ENCODE results near the gene NAT16. TPM values are rescaled to one million over a fixed set of nuclear protein-coding genes. Genes with fewer than 3 reads are reported as not detected.
"Not testable (repeated sequence)": the region's sequence is repeated elsewhere in the genome, so short reads cannot be mapped to it uniquely, and the experiment has no call there.

Gene NAT16
- polyA plus RNA-seq, 10 donors = not detected

DNA sequence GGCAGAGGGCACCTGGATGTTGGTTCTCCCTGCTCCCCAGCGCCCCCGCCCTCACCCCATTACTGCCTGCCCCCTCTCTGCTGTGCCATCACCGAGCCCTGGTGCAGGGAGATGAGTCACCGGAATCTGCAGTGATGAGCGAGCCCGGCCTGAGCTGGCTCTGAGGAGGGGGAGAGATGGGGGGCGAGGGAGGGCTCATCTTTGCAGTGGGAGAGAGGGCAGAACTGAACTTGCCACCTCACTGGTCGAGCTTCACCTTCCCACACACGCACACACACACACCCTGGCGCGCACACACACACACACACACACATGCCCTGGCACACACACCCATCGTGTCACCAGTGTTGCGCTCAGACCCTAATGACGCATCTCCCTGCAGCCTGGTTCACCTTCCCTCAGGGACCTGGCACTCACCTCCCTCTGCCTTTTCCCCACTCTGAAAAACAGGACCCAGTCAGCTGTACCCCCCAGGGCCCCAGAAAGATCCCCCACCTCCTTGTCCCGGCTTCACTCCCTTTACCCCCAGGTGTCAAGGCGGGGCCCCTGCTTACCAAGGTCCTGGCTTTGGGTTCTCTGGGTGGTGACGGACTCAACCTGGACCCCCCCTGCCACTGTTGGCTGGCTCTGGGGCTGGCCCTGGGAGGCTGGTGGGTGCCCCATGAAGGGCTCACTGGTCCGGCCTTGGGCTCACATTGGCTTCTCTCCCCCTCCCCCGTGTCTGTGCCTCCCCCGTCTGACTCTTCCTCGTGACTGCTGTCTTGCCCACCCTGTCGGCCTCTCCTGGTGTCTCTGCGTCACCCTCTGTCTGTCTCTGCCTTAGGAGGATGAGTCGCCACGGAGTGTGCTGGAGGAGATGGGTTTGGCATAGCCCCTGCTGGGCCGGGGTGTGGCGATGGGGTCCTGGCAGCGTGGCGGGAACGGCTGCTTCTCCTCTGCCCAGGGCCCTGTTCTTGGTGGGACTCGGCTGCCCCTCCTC lies 20.1 kb downstream of the NAT16 start:
- no peak for DNase-seq

DNA sequence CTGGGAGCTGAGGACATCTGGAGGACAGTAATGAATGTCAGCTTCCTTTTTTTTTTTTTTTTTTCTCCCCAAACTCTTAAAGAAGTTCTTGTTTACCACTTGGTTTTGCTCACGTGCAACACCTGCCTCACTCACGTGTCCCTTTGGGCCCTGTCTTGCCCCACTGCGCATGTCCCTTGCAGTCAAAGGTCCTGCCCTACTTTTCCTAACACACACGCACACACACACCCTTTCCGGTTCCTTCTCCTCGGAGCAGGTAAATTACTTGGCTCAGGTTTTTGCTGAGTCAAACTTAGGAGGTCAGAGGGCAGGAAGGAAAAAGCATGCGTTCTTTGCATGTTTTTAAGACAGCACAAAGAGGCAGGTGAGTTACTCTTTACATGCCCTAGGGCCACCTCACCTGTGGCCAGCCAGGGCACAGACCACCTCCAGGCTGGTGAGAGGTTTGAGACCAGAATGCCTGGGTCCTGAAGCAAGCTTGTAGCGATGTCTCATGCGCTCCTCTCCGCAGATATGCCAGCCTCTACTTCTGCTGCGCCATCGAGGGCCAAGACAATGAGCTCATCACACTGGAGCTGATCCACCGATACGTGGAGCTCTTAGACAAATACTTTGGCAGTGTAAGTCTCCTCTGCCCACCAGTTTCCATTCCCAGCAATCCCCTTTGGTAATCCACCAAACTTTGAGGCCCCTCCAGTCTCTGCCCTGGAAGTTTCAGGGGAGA lies 23.1 kb downstream of the NAT16 start:
- no peak for DNase-seq

DNA sequence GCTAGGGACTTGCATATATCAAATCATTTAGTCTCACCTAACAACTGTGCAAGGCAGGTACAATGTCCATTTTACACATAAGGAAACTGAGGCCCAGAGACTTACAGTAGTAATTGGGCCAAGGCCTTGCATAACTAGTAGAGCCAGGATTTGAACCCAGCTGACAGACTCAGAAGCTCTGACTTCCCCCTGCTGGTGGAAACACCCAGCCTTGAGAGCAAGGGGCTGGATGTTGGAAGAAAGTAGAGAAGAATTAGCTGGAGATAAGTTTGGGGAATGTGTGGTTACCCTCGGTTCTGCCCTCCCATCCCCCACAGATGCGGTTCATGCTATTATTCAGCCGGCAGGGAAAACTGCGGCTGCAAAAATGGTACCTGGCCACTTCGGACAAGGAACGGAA lies 23.8 kb downstream of the NAT16 start:
- no peak for DNase-seq

DNA sequence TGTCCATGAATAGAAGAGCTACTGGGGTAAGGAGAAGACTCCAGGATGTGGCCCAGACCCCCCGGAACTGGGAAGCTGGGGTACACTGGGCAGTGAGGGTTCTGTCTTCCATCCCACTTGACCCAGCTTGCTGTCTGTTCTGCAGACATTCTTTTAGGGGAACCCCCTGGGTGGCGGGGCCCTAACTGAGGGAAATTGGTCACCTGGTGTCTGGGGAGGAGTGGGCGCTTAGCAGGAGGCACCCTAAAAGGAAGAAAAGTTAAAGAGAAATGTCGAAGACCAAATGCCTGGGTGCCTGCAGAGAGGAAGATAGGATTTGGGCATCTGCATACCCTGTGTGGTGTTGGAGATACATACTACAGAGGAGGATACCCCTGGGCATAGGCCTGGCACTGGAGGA lies 24.8 kb downstream of the NAT16 start:
- DNase-seq = no peak

DNA sequence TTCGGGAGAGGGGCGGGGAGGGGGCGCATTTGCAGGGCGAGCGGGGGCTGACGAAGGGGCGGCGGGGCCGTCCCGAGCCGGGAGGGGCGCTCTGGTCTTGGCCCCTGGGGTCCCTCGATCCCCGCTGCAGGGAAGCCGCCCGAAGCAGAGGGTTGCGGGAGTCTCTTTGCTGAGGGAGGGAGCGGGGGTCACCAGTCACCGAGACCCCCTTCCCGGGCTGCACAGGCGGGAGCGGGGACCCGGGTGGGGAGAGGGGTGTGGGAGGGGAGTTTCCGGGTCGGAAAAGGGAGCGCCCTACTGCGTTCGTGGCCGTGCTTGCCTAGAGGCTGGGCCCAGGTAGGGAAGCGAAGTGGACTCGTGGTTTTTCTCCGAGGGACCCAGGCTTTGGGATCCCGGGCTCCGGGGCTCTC lies 25.4 kb downstream of the NAT16 start:
- DNase-seq = no peak

DNA sequence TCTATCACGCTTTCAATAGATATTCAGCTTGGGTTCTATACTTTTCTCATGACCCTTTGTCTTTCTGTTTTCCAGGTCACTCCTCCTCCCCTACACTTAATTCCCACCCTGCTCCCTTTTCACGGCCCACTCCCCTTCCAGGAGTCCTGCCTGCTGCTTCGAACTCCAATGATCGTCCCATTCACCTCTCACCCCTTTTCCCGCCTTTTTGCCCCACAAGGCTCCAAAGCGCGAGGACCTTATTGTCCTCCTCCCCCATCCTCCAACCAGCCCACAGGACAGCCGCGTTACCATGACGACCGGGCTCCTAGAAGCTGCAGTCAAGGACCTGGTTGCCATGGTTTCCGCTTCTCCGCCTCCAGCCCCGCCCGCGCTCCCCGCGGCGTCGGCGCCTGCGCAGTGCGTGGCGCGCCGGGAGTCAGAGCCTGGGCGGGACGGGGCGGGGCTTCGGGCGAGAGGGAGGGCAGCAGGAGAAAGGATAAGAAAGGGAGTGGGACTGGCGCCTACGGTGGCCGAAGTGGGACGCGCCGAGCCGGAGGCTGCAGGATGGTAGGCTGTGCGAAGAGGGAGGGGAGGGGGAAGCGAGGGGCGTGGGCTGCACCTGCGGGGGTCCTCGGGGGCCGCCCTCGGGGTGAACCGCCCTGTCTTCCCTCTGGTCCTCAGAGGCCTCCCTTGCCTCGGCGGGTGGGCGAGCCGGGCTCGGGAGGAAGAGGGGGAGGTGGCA lies 26.0 kb downstream of the NAT16 start, which contains the start of gene AP1S1:
Gene AP1S1 (plus strand): TSS at position 508 of the 724 bp plus-strand sequence. CDS start 39 bp downstream, at position 547.
- DNase-seq = peak; percentile 94 to 97 (median 95)

DNA sequence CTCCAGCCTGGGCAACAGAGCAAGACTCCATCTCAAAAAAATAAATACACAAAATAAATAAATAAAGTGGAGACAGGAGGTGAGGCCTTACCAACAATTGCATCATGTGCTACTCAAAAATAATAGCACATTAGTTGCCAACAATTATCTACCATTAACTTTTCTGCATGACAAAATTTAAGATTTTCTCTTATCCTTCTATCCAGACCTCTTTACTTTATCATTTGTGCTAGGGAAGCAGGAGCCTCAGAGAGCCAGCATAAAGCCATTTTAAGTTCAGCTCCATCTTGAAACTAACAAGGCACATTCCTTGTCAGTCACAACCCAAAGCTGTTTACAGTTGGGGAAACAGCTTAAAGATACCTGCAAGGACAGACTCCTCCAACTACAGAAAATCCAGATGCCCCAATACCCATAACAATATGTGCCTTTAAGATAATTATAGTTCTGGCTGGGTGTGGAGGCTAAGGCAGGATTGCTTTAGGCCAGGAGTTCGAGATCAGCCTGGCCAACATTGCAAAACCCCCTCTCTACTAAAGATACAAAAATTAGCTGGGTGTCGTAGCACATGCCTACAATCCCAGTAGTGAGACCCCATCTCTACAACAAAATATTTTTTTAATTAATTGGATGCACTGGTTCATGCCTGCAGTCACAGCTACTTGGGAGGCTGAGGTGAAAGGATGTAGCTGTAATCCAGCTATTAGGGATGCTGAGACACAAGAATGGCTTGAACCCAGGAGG lies 28.0 kb downstream of the NAT16 start:
- DNase-seq = no peak

DNA sequence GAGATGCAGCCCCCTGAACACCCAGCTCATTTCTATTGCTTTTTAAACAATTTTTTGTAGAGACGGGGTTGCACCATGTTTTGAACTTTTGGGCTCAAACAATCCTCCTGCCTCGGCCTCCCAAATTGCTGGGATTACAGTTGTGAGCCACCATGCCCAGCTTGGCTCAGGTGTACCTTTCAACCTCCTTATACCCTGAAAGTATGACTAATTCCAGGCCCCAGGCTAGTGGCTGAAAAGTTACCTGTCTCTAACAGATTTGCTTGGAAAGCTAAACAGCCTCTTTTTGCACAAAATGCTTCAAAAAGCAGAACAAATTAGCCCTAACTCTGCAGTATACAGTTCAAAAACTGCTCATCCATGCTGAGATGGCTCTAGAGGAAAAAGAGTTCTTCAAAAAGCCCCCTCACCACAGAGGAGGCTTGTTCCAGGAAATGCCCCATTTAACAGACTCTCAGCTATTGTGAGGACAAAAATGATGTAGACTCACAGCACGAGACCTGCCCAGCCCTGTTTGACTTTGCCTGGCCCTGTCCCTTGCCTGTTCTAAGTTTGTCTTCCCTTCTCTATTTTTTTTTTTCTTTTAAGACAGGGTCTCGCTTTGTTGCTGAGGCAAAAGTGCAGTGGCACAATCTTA lies 39.2 kb downstream of the NAT16 start:
- DNase-seq = no peak

DNA sequence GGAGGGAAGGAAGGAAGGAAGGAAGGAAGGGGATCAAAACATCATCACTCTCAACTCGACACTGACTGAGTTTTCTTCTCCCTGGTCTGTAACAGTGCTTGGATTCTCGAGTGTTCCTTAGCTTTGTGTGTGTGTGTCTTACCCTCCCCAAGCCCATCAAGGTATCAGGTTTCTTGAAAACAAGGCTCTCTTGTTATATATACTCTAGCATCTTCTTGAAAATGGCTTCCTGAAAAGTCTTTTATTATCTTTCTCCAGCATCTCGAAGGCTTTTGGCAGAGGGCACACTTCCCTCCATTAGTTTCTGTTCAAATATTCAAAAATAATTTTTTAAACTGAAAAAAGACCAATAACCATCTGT lies 39.8 kb downstream of the NAT16 start:
- no peak for DNase-seq

DNA sequence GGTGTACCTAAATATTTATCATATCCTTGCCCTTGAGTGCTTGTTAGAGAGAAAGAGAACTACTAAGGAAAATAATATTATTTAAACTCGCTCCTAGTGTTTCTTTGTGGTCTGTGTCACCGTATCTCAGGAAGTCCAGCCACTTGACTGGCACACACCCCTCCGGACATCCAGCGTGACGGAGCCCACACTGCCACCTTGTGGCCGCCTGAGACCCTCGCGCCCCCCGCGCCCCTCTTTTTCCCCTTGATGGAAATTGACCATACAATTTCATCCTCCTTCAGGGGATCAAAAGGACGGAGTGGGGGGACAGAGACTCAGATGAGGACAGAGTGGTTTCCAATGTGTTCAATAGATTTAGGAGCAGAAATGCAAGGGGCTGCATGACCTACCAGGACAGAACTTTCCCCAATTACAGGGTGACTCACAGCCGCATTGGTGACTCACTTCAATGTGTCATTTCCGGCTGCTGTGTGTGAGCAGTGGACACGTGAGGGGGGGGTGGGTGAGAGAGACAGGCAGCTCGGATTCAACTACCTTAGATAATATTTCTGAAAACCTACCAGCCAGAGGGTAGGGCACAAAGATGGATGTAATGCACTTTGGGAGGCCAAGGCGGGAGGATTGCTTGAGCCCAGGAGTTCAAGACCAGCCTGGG lies 41.8 kb downstream of the NAT16 start:
- DNase-seq = peak in 2 of 3 donors; percentile 80 to 92

DNA sequence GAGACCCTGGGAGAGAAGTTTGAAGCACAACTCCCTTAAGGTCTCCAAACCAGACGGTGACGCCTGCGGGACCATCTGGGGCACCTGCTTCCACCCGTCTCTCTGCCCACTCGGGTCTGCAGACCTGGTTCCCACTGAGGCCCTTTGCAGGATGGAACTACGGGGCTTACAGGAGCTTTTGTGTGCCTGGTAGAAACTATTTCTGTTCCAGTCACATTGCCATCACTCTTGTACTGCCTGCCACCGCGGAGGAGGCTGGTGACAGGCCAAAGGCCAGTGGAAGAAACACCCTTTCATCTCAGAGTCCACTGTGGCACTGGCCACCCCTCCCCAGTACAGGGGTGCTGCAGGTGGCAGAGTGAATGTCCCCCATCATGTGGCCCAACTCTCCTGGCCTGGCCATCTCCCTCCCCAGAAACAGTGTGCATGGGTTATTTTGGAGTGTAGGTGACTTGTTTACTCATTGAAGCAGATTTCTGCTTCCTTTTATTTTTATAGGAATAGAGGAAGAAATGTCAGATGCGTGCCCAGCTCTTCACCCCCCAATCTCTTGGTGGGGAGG lies 42.4 kb downstream of the NAT16 start:
- DNase-seq = no peak

DNA sequence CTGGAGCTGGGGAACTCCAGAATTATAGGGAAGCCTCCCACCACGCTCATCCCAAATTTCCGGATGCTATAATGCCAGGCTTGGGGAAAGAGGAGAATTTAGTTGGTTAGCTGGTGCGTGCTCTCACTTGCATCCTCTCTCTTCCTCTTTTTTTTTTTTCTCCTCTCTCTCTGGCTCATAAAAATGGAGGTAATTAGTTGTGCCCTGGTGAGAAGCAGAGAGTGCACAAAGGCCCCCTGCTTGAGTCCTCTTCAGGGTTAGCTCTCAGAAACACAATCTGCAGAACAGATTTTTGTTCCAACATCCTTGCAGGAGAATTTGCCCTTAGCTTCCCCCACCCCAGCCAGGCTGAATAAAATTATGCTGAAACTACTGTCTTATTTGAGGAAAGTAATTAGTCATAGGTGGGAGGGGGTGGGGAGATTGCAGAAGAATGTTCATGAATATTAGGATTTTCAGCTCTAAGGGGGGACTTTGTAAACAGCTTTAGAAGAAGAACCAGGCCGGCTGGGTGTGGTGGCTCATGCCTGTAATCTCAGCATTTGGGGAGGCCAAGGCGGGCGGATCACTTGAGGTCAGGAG lies 45.6 kb downstream of the NAT16 start:
- DNase-seq = no peak

DNA sequence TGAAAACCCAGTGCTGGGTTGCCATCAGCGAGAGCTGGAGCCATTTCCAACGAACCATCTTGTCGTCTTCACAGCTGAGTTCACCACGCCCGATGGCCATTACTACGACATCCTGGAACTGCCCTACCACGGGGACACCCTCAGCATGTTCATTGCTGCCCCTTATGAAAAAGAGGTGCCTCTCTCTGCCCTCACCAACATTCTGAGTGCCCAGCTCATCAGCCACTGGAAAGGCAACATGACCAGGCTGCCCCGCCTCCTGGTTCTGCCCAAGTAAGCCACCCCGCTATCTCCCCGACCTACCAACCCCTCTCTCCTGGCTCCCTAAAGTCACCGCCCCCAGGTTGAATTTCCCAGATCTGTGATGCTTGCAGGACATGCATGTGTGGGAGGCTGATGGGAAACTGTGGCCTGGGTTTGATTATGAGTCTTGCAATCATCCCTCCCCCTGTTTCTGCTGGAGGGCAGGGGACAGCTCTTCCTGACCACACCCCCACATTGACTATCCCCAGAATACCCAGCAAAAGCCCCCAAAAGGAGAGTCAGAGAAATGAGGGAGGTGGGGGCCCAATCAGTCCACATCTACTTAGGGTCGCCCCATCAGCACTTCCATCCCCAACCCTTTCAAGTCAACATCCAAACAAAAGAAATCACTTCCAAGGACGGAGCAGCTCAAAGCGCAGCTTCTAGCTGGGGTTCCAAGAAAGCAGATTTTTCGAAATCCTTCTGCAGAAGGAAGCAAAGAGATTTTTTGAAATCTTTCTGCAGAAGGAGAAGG lies 46.3 kb downstream of the NAT16 start:
- DNase-seq = no peak

DNA sequence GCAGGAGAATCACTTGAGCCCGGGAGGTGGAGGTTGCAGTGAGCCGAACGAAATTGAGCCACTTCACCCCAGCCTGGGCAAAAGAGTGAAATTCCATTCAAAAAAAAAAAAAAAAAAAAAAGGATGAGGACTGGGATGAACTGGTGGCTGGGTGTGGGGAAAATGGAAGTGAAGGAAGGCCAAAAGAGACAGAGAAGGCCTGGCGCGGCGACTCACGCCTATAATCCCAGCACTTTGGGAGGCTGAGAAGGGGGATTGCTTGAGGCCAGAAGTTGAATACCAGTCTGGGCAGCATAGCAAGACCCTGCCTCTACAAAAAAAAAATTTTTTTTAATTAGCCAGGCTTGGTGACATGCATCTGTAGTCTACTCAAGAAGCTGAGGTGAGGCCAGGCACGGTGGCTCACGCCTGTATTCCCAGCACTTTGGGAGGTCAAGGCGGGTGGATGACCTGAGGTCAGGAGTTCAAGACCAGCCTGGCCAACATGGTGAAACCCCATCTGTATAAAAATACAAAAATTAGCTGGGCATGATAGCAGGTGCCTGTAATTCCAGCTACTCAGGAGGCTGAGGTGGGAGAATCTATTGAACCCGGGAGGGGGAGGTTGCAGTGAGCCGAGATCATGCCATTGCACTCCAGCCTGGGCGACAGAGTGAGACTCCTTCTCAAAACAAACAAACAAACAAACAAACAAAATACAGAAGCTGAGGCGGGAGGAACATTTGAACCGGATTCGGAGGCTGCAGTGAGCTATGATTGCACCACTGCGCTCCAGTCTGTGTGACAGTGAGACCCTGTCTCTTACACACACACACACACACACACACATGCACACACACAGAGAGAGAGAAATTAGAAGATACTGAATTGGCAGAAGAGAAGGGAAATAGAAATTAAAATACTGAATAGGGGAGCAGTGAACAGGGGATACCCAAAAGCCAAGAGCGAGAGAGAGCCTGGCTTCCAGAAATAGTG lies 47.2 kb downstream of the NAT16 start:
- DNase-seq = not testable (repeated sequence)

DNA sequence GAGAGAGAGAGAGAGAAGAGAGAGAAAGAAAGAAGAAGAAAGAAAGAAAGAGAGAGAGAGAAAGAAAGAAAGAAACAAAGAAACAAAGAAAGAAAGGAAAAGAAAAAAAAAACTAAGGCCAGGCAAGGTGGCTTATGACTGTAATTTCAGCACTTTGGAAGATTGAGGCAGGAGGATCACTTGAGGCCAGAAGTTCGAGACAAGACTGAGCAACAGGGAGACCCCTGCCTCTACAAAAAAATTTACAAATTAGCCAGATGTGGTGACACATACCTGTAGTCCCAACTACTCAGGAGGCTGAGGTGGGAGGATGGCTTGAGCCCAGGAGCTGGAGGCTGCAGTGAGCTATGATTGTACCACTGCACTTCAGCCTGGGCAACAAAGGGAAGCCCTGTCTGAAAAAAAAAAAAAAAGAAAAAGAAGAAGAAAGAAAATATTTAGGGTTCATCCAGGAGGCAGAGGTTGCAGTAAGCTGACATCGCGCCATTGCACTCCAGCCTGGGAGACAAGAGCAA lies 50.4 kb downstream of the NAT16 start:
- no peak for DNase-seq

DNA sequence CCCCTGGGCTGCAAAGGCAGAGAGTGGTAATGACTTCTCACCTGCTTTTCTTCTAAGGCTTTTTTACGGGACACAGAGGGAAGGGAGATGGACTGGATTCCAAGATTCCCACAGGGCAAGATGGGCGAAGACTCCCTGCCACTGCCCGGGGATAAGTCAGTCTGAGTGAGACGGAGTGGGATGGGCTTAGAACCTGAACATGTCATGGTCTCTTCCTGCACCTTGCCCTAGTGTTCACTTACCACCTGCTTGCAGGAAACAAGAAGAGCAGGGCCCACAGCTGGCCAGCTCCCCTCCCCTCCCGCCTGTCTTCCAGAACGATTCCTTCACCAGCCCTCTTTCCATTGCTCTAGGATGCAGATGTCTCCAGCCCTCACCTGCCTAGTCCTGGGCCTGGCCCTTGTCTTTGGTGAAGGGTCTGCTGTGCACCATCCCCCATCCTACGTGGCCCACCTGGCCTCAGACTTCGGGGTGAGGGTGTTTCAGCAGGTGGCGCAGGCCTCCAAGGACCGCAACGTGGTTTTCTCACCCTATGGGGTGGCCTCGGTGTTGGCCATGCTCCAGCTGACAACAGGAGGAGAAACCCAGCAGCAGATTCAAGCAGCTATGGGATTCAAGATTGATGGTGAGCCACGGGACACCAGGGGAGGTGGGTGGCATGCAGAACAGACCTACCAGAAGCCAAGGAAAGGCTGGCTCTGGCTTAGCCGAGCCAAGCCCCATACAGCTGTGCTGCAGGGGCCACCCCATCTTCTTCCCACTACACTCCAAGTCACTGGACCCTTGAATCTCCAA lies 51.9 kb downstream of the NAT16 start:
- DNase-seq = no peak
